CD4-positive, alpha-beta T cell (primary cell): ENCODE data around the gene PCDHA4. TPM values are rescaled to one million over a fixed set of nuclear protein-coding genes. Genes with fewer than 3 reads are reported as not detected.
"Not testable (repeated sequence)": the region's sequence is repeated elsewhere in the genome, so short reads cannot be mapped to it uniquely, and the experiment has no call there.

Experiments
- ATAC-seq: fragments of 200-7000 bp; cut with Tn5 transposase; one replicate; pipeline ENCODE4 v1.10.0; 2022; ENCODE audit warnings: mild to moderate bottlenecking; ENCODE audit not compliant: poor library complexity
- CTCF ChIA-PET: fragments of 350-600 bp; sonication (Branson Sonifier 250); formaldehyde crosslinking; loops from one replicate; lab custom pipeline; 2021; ENCODE audit warnings: antibody characterized with exemption, inconsistent platforms; lab: Charles Lee
- POLR2A ChIA-PET: fragments of 350-600 bp; sonication (Branson Sonifier 250); formaldehyde crosslinking; loops from one replicate; lab custom pipeline; 2021; ENCODE audit warnings: antibody characterized with exemption, inconsistent platforms; lab: Charles Lee
- DNase-seq, 14 experiments: peaks; one replicate each; pipeline ENCODE4 v3.0.0-alpha.2; 2013 to 2020; ENCODE audit warnings: mixed read lengths in 2 of 14
- H3K27ac ChIP-seq, 2 donors: one replicate each; pipeline versions ENCODE4 v1.5.1 to v1.7.0; 2013; ENCODE audit warnings: low read length in 2 of 2, low read depth in 1 of 2, mild to moderate bottlenecking in 1 of 2
- H3K27me3 ChIP-seq, 2 experiments: 1 replicate in 1 of 2; 2 replicates in 1 of 2; pipeline versions ENCODE4 v1.6.1 to v1.7.0; 2013; ENCODE audit warnings: low read length in 2 of 2, control low read depth in 1 of 2, mild to moderate bottlenecking in 1 of 2, moderate library complexity in 1 of 2; ENCODE audit not compliant: insufficient read depth in 2 of 2, control insufficient read depth in 1 of 2
- H3K36me3 ChIP-seq: one replicate; pipeline ENCODE4 v1.6.1; 2013; ENCODE audit warnings: low read length, control low read depth; ENCODE audit not compliant: insufficient read depth
- H3K4me1 ChIP-seq: one replicate; pipeline ENCODE4 v1.6.1; 2013; ENCODE audit warnings: low read length, control low read depth; ENCODE audit not compliant: insufficient read depth
- H3K4me3 ChIP-seq: one replicate; pipeline ENCODE4 v1.5.1; 2013; ENCODE audit warnings: mild to moderate bottlenecking, low read length, moderate library complexity
- H3K9me3 ChIP-seq, 2 experiments: 1 replicate in 1 of 2; 2 replicates in 1 of 2; pipeline versions ENCODE4 v1.6.1 to v1.7.0; 2013; ENCODE audit warnings: low read length in 2 of 2, mild to moderate bottlenecking in 2 of 2, control low read depth in 1 of 2, moderate library complexity in 1 of 2; ENCODE audit not compliant: control insufficient read depth in 1 of 2, insufficient read depth in 1 of 2
- H3K27ac Mint-ChIP-seq: one replicate; pipeline ENCODE4 v1.8.0; 2020; ENCODE audit warnings: mixed read lengths
- H3K27me3 Mint-ChIP-seq: one replicate; pipeline ENCODE4 v1.8.0; 2021; ENCODE audit warnings: mixed read lengths
- H3K36me3 Mint-ChIP-seq: one replicate; pipeline ENCODE4 v1.8.0; 2021; ENCODE audit warnings: low read depth, mixed read lengths
- H3K4me1 Mint-ChIP-seq: one replicate; pipeline ENCODE4 v1.8.0; 2021; ENCODE audit warnings: low read depth, mixed read lengths
- H3K4me3 Mint-ChIP-seq: one replicate; pipeline ENCODE4 v1.8.0; 2020; ENCODE audit warnings: mild to moderate bottlenecking, mixed read lengths
- H3K9me3 Mint-ChIP-seq: one replicate; pipeline ENCODE4 v1.8.0; 2020; ENCODE audit warnings: mixed read lengths
- CTCF ChIP-seq: fragments of 200-600 bp; IDR thresholded peaks from one replicate; pipeline ENCODE4 v1.8.0; 2022; ENCODE audit warnings: antibody characterized with exemption, mild to moderate bottlenecking
- intact Hi-C, 2 experiments: fragments of 100-400 bp; cut with DNase I in 1 of 2; cut with micrococcal nuclease in 1 of 2; formaldehyde crosslinking; loops; one replicate each; pipeline versions ENCODE4 v1.15.1 to v1.9.0; 2023 to 2025; cut with DNase I, micrococcal nuclease
- total RNA-seq, 174 experiments: library from RNA in 2 of 174; stranded (reverse) in 2 of 174; gene quantifications; one replicate each; pipeline ENCODE4 v1.2.3 and lab custom pipeline; 2021 to 2026

Gene PCDHA4
- total RNA-seq, 2 experiments from 2014 or later = not detected

GRCh38 chr5:140840978-140841962 is 34.4 kb downstream of the PCDHA4 start, which contains the start of gene PCDHA8:
PCDHA8 (plus strand) TSS chr5:140841187; CDS start chr5:140841322, 135 bp downstream.
- no peak within 1 kb of the TSS for H3K27ac ChIP-seq
- Mint-ChIP-seq H3K27ac (no peak within 1 kb of the TSS), H3K36me3 (peaks cover 5% of the 10 kb centered on the region), H3K4me3 (no peak within 1 kb of the TSS), H3K27me3 (peaks cover 31% of the 10 kb centered on the region), H3K9me3 (peaks cover 13% of the 10 kb centered on the region), H3K4me1 (no peaks in the 10 kb centered on the region)
- ChIA-PET CTCF (interaction anchor here (0.6 kb wide), 1 partner anchor 715 kb away, joined by 3 read pairs; no protein-coding TSS in a partner anchor), POLR2A (no interaction called here)
- H3K4me1 ChIP-seq = no peaks in the 10 kb centered on the region
- H3K36me3 ChIP-seq = no peaks in the 10 kb centered on the region
- DNase-seq (peak in 1 of 14 experiments; percentile 5), ATAC-seq (no peak)
- intact Hi-C loops = no loop called here
- H3K9me3 ChIP-seq = peaks cover 14 to 31% of the 10 kb centered on the region in 2 experiments
- no peak within 1 kb of the TSS for H3K4me3 ChIP-seq
- peaks cover 12 to 18% of the 10 kb centered on the region in 2 experiments for H3K27me3 ChIP-seq
- no peak for TF ChIP-seq CTCF

GRCh38 chr5:140842798-140843733 is 36.2 kb downstream of the PCDHA4 start:
- Mint-ChIP-seq H3K36me3 (peaks cover 5% of the 10 kb centered on the region), H3K27me3 (peaks cover 42% of the 10 kb centered on the region), H3K27ac (no peak overlapping the region), H3K4me3 (no peak overlapping the region), H3K9me3 (peaks cover 18% of the 10 kb centered on the region), H3K4me1 (no peaks in the 10 kb centered on the region)
- ATAC-seq = no peak
- no peak for TF ChIP-seq CTCF
- peaks cover 17 to 25% of the 10 kb centered on the region in 2 experiments for H3K27me3 ChIP-seq
- H3K4me3 ChIP-seq = no peak overlapping the region
- CTCF ChIA-PET = no interaction called here
- H3K36me3 ChIP-seq = no peaks in the 10 kb centered on the region
- POLR2A ChIA-PET = no interaction called here
- H3K9me3 ChIP-seq = peaks cover 12 to 26% of the 10 kb centered on the region in 2 experiments
- no peak for DNase-seq
- no peaks in the 10 kb centered on the region for H3K4me1 ChIP-seq
- intact Hi-C loops = no loop called here
- no peak overlapping the region for H3K27ac ChIP-seq

- peaks cover 36% of the 10 kb centered on the region for H3K27me3 Mint-ChIP-seq
- peaks cover 7 to 29% of the 10 kb centered on the region in 2 experiments for H3K9me3 ChIP-seq
- H3K4me1 ChIP-seq, POLR2A ChIA-PET, H3K4me3 Mint-ChIP-seq, H3K4me3 ChIP-seq, H3K27ac Mint-ChIP-seq, DNase-seq, H3K27ac ChIP-seq, intact Hi-C loops, CTCF ChIA-PET, ATAC-seq, H3K9me3 Mint-ChIP-seq, H3K36me3 ChIP-seq, H3K4me1 Mint-ChIP-seq, H3K36me3 Mint-ChIP-seq: not testable (repeated sequence)
- peaks cover 15 to 18% of the 10 kb centered on the region in 2 experiments for H3K27me3 ChIP-seq
Measured at GRCh38 chr5:140848139-140849102, 41.6 kb downstream of the PCDHA4 start, which contains the start of gene PCDHA9. PCDHA9 (plus strand) TSS chr5:140848382; CDS start chr5:140848496, 114 bp downstream.

GRCh38 chr5:140849831-140850634 is 43.2 kb downstream of the PCDHA4 start:
- H3K9me3 Mint-ChIP-seq, H3K4me3 Mint-ChIP-seq, H3K4me1 ChIP-seq, CTCF ChIA-PET, intact Hi-C loops, H3K4me3 ChIP-seq, ATAC-seq, H3K36me3 ChIP-seq, POLR2A ChIA-PET, H3K36me3 Mint-ChIP-seq, H3K27ac Mint-ChIP-seq, H3K4me1 Mint-ChIP-seq, DNase-seq, H3K27ac ChIP-seq: not testable (repeated sequence)
- peaks cover 38% of the 10 kb centered on the region for H3K27me3 Mint-ChIP-seq
- peaks cover 9 to 28% of the 10 kb centered on the region in 2 experiments for H3K9me3 ChIP-seq
- peaks cover 20 to 25% of the 10 kb centered on the region in 2 experiments for H3K27me3 ChIP-seq
